ENCODE data around the gene BAIAP2. TPM values are rescaled to one million over a fixed set of nuclear protein-coding genes. Genes with fewer than 3 reads are reported as not detected.
A peak's percentile ranks its signal among the peaks of the same experiment; 100 is the strongest.
"Not testable (repeated sequence)": the region's sequence is repeated elsewhere in the genome, so short reads cannot be mapped to it uniquely, and the experiment has no call there.

Gene BAIAP2
- total and polyA plus RNA-seq, 2 donors from 2014 or later = 44.5 to 45.8 TPM

DNA sequence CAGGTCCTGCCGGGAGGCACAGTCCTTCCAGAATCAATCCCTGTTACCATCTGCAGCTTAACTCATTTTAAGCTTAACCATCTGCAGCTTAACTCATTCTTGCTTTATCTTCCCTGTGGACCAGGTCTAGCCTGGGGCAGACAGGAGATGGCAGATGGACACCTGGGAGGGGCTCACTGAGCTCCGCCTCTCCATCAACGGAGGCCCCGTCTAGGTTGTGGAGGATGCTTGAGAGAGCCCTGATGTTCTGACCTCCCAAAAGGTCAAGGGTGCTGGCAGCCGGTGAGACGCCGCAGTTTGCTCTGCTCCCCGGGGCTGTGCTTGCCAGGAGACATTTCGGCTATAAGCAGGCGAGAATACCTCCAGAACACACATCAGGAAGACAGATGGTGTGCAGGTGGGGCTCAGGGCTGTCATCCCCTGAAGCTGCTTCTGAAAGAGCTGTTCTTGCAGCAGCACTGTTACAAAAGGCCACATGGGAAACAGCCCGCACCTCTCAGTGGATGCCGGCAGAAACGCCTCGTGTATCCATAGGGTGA, 41.3 kb downstream of the BAIAP2 start:
- TF ChIP-seq, protein P1, sequence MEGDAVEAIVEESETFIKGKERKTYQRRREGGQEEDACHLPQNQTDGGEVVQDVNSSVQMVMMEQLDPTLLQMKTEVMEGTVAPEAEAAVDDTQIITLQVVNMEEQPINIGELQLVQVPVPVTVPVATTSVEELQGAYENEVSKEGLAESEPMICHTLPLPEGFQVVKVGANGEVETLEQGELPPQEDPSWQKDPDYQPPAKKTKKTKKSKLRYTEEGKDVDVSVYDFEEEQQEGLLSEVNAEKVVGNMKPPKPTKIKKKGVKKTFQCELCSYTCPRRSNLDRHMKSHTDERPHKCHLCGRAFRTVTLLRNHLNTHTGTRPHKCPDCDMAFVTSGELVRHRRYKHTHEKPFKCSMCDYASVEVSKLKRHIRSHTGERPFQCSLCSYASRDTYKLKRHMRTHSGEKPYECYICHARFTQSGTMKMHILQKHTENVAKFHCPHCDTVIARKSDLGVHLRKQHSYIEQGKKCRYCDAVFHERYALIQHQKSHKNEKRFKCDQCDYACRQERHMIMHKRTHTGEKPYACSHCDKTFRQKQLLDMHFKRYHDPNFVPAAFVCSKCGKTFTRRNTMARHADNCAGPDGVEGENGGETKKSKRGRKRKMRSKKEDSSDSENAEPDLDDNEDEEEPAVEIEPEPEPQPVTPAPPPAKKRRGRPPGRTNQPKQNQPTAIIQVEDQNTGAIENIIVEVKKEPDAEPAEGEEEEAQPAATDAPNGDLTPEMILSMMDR (IDR thresholded peaks at IDR 0.05; ENCODE audit: borderline replicate concordance, extremely low read depth, insufficient read depth) = no peak
- no peaks in the 10 kb centered on the region for H3K9me3 ChIP-seq (ENCODE audit: control insufficient read depth in 2 of 3, insufficient read depth in 1 of 3, low read length in 3 of 3)

DNA sequence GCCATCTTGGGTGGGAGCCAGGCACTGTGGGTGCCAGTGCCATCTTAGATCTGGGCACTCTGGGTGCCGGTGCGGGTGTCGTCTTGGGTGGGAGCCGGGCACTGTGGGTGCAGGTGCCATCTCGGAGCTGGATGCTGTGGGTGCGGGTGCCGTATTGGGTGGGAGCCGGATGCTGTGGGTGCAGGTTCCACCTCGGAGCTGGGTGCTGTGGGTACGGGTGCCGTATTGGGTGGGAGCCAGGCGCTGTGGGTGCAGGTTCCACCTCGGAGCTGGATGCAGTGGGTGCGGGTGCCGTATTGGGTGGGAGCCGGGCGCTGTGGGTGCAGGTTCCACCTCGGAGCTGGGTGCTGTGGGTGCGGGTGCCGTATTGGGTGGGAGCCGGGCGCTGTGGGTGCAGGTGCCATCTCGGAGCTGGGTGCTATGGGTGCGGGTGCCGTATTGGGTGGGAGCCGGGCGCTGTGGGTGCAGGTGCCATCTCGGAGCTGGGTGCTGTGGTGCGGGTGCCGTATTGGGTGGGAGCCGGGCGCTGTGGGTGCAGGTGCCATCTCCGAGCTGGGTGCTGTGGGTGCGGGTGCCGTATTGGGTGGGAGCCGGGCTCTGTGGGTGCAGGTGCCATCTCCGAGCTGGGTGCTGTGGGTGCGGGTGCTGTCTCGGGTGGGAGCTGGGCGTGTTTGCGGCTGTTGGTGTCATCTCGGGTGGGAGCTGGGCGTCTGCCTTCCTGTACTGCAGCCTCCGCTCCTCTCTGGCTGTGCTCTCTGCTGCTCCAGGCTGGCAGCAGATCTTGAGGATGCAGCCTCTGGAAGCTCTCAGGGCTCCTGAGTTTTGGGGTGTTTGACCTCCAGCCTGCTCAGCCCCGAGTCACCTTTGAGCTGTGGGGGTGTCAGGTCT, 43.3 kb downstream of the BAIAP2 start:
- H3K9ac ChIP-seq (ENCODE audit: low read length in 3 of 3); intact Hi-C loops (cut with DNase I); FAIRE-seq; H3K4me3 ChIP-seq (ENCODE audit: low read length in 3 of 3); DNase-seq; H3K27me3 ChIP-seq (ENCODE audit: control insufficient read depth, insufficient read depth, low read length); H3K9me3 ChIP-seq (ENCODE audit: control insufficient read depth in 2 of 3, insufficient read depth in 1 of 3, low read length in 3 of 3); H3K36me3 ChIP-seq (ENCODE audit: control insufficient read depth in 2 of 3, insufficient read depth in 3 of 3, low read length in 3 of 3); H3K27ac ChIP-seq (ENCODE audit: low read depth in 2 of 2, low read length in 2 of 2): not testable (repeated sequence)
- H3K4me1 ChIP-seq (ENCODE audit: control insufficient read depth in 2 of 3, insufficient read depth in 2 of 3, low read depth in 1 of 3, low read length in 3 of 3) = peaks cover 0 to 17% (median 12%) of the 10 kb centered on the region in 3 donors

More for the DNA sequence above, 41.3 kb downstream of the BAIAP2 start:
- no peak overlapping the region for H3K9ac ChIP-seq (ENCODE audit: low read length in 3 of 3)
- H3K36me3 ChIP-seq (ENCODE audit: control insufficient read depth in 2 of 3, insufficient read depth in 3 of 3, low read length in 3 of 3) = peaks cover 2 to 7% (median 5%) of the 10 kb centered on the region in 3 donors
- H3K27ac ChIP-seq (ENCODE audit: low read depth in 2 of 2, low read length in 2 of 2) = no peak overlapping the region
- H3K4me3 ChIP-seq (ENCODE audit: low read length in 3 of 3) = no peak overlapping the region
- no peak for DNase-seq
- FAIRE-seq = no peak
- H3K4me1 ChIP-seq (ENCODE audit: control insufficient read depth in 2 of 3, insufficient read depth in 2 of 3, low read depth in 1 of 3, low read length in 3 of 3) = peaks cover 0 to 11% (median 0%) of the 10 kb centered on the region in 3 donors
- intact Hi-C loops (cut with DNase I) = no loop called here
- H3K27me3 ChIP-seq (ENCODE audit: control insufficient read depth, insufficient read depth, low read length) = no peaks in the 10 kb centered on the region

DNA sequence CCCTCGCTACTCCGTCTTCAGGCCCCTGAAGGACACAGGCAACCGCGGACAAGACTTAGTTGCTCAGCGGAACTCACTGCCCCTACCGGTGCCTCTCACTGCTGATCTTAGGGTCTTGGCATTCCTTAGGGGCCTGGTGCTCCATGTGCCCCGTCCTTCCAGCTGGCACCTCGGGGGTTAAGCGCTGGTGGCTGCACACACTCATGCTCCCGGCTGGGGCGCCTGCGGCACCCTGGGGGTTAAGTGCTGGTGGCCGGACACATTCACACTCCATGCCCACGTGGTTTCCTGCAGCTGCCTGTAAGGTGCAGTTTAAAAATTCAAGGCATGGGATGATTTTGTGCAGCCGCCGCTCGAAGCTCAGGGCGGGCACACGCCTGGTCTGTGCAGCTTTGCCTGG, 45.1 kb downstream of the BAIAP2 start:
- peaks cover 0 to 24% (median 23%) of the 10 kb centered on the region in 3 donors for H3K4me1 ChIP-seq (ENCODE audit: control insufficient read depth in 2 of 3, insufficient read depth in 2 of 3, low read depth in 1 of 3, low read length in 3 of 3)
- no peak overlapping the region for H3K4me3 ChIP-seq (ENCODE audit: low read length in 3 of 3)
- H3K27ac ChIP-seq (ENCODE audit: low read depth in 2 of 2, low read length in 2 of 2) = no peak overlapping the region
- H3K27me3 ChIP-seq (ENCODE audit: control insufficient read depth, insufficient read depth, low read length) = no peaks in the 10 kb centered on the region
- no peak for FAIRE-seq
- peaks cover 0 to 7% (median 4%) of the 10 kb centered on the region in 3 donors for H3K36me3 ChIP-seq (ENCODE audit: control insufficient read depth in 2 of 3, insufficient read depth in 3 of 3, low read length in 3 of 3)
- intact Hi-C loops (cut with DNase I) = no loop called here
- no peak overlapping the region for H3K9ac ChIP-seq (ENCODE audit: low read length in 3 of 3)
- TF ChIP-seq, protein P1 (IDR thresholded peaks at IDR 0.05; ENCODE audit: borderline replicate concordance, extremely low read depth, insufficient read depth) = no peak
- DNase-seq = peak in 2 of 5 donors; percentile 49 to 54
- H3K9me3 ChIP-seq (ENCODE audit: control insufficient read depth in 2 of 3, insufficient read depth in 1 of 3, low read length in 3 of 3) = no peaks in the 10 kb centered on the region

Data from kidney (tissue), 14 donors.